OCI-LY1 (cell line): ENCODE measurements around the gene FBRSL1.

Source experiments
- H2AFZ ChIP-seq: fragments of 200-600 bp; sonication (generic), shearing (Covaris generic); 2 replicates; pipeline ENCODE4 v1.6.0; 2014; ENCODE audit warnings: antibody characterized with exemption, mild to moderate bottlenecking, low read length
- H3F3A ChIP-seq: fragments of 200-600 bp; sonication (generic), shearing (Covaris generic); 2 replicates; pipeline ENCODE4 v1.6.0; 2014; ENCODE audit warnings: mild to moderate bottlenecking, antibody characterized with exemption, low read length, moderate library complexity; ENCODE audit not compliant: insufficient read depth
- H3K27ac ChIP-seq: fragments of 200-600 bp; sonication (generic); 2 replicates; pipeline ENCODE4 v1.5.1; 2014; ENCODE audit warnings: low read length, mixed run types, mild to moderate bottlenecking, low read depth; ENCODE audit not compliant: poor library complexity, severe bottlenecking
- H3K27me3 ChIP-seq: fragments of 200-600 bp; sonication (generic); 2 replicates; pipeline ENCODE4 v1.6.0; 2014; ENCODE audit warnings: antibody characterized with exemption, mild to moderate bottlenecking, low read length, moderate library complexity; ENCODE audit not compliant: insufficient read depth
- H3K36me3 ChIP-seq: fragments of 200-600 bp; sonication (generic); 2 replicates; pipeline ENCODE4 v1.6.1; 2014; ENCODE audit warnings: mild to moderate bottlenecking, antibody characterized with exemption, low read length, moderate library complexity, mixed read lengths; ENCODE audit not compliant: insufficient read depth
- H3K4me1 ChIP-seq: fragments of 200-600 bp; sonication (generic); 2 replicates; pipeline ENCODE4 v1.5.1; 2014; ENCODE audit warnings: mild to moderate bottlenecking, low read length, moderate library complexity; ENCODE audit not compliant: insufficient read depth, severe bottlenecking
- H3K4me2 ChIP-seq: fragments of 200-600 bp; sonication (generic), shearing (Covaris generic); 2 replicates; pipeline ENCODE4 v1.6.1; 2014; ENCODE audit warnings: low read length
- H3K4me3 ChIP-seq: fragments of 200-600 bp; sonication (generic); 2 replicates; pipeline ENCODE4 v1.5.1; 2014; ENCODE audit warnings: low read length, low read depth, mild to moderate bottlenecking, mixed read lengths; ENCODE audit not compliant: poor library complexity, severe bottlenecking
- H3K79me2 ChIP-seq: fragments of 200-600 bp; shearing (Covaris generic); 2 replicates; pipeline ENCODE4 v1.6.1; 2016; ENCODE audit warnings: mixed run types, low read length, mixed read lengths; ENCODE audit not compliant: insufficient read depth
- H3K9ac ChIP-seq: fragments of 200-600 bp; sonication (generic), shearing (Covaris generic); 2 replicates; pipeline ENCODE4 v1.6.1; 2014; ENCODE audit warnings: mild to moderate bottlenecking, low read length, mixed read lengths
- H3K9me2 ChIP-seq: fragments of 200-600 bp; sonication (generic), shearing (Covaris generic); 2 replicates; pipeline ENCODE4 v1.6.1; 2014; ENCODE audit warnings: low read depth, mild to moderate bottlenecking, low read length, mixed read lengths
- H3K9me3 ChIP-seq: fragments of 200-600 bp; shearing (Covaris generic); 2 replicates; pipeline ENCODE4 v1.6.1; 2014; ENCODE audit warnings: low read length, mixed read lengths
- H4K20me1 ChIP-seq: fragments of 200-600 bp; sonication (generic), shearing (Covaris generic); 2 replicates; pipeline ENCODE4 v1.6.0; 2016; ENCODE audit warnings: mild to moderate bottlenecking, low read length; ENCODE audit not compliant: insufficient read depth
- EZH2 ChIP-seq: fragments of 200-600 bp; sonication (generic), shearing (Covaris generic); IDR thresholded peaks from 2 replicates; pipeline ENCODE4 v1.8.0; 2017; ENCODE audit warnings: borderline replicate concordance, mixed run types, mild to moderate bottlenecking, antibody characterized with exemption, low read length, moderate library complexity, mixed read lengths
- TF ChIP-seq, protein P1 (sequence below): fragments of 200-600 bp; sonication (generic), shearing (Covaris generic); IDR thresholded peaks from 2 replicates; pipeline ENCODE4 v1.5.1; 2017; ENCODE audit warnings: mild to moderate bottlenecking, antibody characterized with exemption, low read length, moderate library complexity, mixed read lengths

FBRSL1 gene

DNA sequence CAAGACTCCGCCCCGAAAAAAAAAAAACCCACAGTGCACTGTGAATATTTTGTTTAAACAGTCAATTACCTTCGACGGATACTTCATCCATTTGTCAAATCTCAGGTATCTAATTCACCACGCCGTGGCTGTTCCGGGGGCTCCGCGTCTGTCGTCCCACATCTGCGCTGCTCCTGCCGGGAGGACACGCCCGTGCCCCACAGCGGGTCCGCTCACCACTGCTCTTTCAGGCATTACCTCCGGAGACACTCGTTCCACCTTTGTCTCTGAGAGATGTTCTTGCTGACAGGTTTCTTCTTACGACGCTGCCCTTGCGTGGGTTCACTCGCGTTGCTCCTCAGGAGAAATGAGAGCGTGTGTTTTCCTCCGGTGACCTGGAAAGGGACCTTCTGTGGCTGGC lies 46.9 kb upstream of the FBRSL1 start:
- TF ChIP-seq EZH2: no peak
- TF ChIP-seq, protein P1, sequence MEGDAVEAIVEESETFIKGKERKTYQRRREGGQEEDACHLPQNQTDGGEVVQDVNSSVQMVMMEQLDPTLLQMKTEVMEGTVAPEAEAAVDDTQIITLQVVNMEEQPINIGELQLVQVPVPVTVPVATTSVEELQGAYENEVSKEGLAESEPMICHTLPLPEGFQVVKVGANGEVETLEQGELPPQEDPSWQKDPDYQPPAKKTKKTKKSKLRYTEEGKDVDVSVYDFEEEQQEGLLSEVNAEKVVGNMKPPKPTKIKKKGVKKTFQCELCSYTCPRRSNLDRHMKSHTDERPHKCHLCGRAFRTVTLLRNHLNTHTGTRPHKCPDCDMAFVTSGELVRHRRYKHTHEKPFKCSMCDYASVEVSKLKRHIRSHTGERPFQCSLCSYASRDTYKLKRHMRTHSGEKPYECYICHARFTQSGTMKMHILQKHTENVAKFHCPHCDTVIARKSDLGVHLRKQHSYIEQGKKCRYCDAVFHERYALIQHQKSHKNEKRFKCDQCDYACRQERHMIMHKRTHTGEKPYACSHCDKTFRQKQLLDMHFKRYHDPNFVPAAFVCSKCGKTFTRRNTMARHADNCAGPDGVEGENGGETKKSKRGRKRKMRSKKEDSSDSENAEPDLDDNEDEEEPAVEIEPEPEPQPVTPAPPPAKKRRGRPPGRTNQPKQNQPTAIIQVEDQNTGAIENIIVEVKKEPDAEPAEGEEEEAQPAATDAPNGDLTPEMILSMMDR: no peak
- no peak overlapping the region for H3K4me3 ChIP-seq
- H3K27me3 ChIP-seq: peaks cover 4% of the 10 kb centered on the region; the same call in 1 of the 2 replicates
- H3K4me2 ChIP-seq: no peak overlapping the region
- H3K79me2 ChIP-seq: no peaks in the 10 kb centered on the region
- H3F3A ChIP-seq: no peaks in the 10 kb centered on the region
- H3K9me2 ChIP-seq: no peaks in the 10 kb centered on the region
- no peaks in the 10 kb centered on the region for H3K36me3 ChIP-seq
- no peaks in the 10 kb centered on the region for H4K20me1 ChIP-seq
- H3K27ac ChIP-seq: no peak overlapping the region
- no peak overlapping the region for H2AFZ ChIP-seq
- peaks cover 21% of the 10 kb centered on the region for H3K4me1 ChIP-seq
- no peaks in the 10 kb centered on the region for H3K9me3 ChIP-seq
- H3K9ac ChIP-seq: no peak overlapping the region

GRCh38 chr12:132444283-132444682 lies 45.7 kb upstream of the FBRSL1 start:
- Histone ChIP-seq H4K20me1 (no peaks in the 10 kb centered on the region), H3K27me3 (peaks cover 4% of the 10 kb centered on the region; the same call in 1 of the 2 replicates), H3K9me3 (no peaks in the 10 kb centered on the region), H3K36me3 (no peaks in the 10 kb centered on the region), H3F3A (no peaks in the 10 kb centered on the region), H3K27ac (no peak overlapping the region), H3K4me2 (0 out of 2 replicates have a peak overlapping the region, but pooled peaks have one; percentile 58), H3K4me3 (no peak overlapping the region), H2AFZ (no peak overlapping the region), H3K79me2 (no peaks in the 10 kb centered on the region), H3K9ac (no peak overlapping the region), H3K4me1 (peaks cover 21% of the 10 kb centered on the region), H3K9me2 (no peaks in the 10 kb centered on the region)
- no peak for TF ChIP-seq EZH2
- TF ChIP-seq, protein P1: no peak

DNA sequence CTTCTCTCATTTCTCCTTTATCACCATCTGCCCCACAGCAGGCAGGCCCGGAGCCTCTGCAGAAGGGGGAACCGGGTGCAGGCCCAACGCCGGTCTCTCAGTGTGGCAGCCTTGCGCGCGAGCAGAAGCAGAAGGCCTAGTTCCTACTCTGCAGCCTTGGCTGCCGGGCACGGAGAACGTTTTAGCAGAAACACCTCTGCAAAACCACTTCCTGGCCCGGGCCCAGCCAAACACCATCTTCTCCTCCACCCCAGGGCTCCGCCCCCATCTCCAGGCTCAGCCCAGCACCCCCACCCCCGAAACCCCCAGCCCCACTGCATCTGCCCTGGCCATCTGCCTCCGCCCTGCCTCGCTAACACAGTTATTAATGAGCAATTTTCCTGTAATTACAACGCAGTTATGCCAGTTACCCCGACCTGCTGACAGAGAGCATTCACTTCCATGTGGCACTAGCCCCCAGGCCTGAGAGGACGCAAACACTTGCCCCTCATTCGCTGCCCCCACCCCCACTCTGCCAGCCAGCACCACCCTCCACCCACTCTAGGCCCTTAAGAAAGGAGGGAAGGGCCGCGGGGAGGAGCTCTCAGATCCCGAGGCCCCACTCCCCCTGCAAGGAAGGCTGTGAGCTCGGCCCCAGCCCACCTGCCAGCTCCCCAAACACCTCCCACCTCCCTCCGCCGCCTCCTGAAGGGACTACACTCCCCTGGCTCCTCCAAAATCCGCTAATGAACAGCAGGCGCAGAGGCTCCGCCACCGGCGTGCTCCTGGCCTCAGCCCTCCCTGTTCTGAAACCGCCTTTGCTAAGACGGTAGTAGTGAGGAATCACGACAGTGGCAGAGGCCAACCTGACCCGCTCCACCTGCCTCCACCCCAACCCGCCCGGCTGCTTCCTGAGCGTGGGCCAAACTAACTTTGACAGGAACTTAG lies 44.7 kb upstream of the FBRSL1 start:
- Histone ChIP-seq H3K79me2 (no peaks in the 10 kb centered on the region), H4K20me1 (no peaks in the 10 kb centered on the region), H2AFZ (no peak overlapping the region), H3F3A (no peaks in the 10 kb centered on the region), H3K4me3 (peak overlapping the region; percentile 59), H3K27me3 (peaks cover 4% of the 10 kb centered on the region; the same call in 1 of the 2 replicates), H3K9me2 (no peaks in the 10 kb centered on the region), H3K4me1 (peaks cover 21% of the 10 kb centered on the region), H3K27ac (peak overlapping the region; percentile 80), H3K36me3 (no peaks in the 10 kb centered on the region), H3K4me2 (peak overlapping the region; percentile 58), H3K9me3 (no peaks in the 10 kb centered on the region), H3K9ac (peak overlapping the region; percentile 59)
- TF ChIP-seq, protein P1: no peak
- TF ChIP-seq EZH2: no peak
